ENCODE measurements around the gene HELLS.

DNA sequence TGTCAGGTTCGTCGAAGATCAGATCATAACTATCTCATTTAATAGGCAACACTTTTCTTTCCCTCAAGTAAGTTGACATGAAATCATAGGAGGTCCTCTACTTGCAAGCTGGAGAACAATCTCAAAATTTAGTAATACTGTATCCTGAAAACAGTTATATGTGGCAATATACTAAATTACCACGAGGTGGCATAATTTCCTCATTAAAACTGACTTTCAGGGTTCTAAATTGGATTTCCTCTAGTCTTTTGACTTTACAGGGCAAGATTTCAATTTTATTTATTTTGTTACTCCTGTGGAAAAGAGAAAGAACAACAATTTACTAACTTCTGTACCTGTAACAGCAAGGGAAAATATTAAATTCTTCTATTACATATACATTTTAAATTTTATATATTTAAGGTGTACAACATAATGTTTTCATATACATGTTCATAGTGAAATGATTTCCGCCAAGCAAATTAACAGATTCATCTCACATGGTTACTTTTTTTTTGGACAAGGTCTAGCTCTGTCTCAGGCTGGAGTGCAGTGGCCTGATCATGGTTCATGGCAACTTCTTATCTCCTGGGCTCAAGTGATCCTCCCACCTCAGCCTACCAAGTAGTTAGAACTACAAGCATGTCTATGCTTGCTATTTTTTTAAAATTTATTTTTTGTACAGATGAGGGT is 84.6 kb downstream of the HELLS start:
- TF ChIP-seq, protein P1, sequence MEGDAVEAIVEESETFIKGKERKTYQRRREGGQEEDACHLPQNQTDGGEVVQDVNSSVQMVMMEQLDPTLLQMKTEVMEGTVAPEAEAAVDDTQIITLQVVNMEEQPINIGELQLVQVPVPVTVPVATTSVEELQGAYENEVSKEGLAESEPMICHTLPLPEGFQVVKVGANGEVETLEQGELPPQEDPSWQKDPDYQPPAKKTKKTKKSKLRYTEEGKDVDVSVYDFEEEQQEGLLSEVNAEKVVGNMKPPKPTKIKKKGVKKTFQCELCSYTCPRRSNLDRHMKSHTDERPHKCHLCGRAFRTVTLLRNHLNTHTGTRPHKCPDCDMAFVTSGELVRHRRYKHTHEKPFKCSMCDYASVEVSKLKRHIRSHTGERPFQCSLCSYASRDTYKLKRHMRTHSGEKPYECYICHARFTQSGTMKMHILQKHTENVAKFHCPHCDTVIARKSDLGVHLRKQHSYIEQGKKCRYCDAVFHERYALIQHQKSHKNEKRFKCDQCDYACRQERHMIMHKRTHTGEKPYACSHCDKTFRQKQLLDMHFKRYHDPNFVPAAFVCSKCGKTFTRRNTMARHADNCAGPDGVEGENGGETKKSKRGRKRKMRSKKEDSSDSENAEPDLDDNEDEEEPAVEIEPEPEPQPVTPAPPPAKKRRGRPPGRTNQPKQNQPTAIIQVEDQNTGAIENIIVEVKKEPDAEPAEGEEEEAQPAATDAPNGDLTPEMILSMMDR (IDR thresholded peaks at IDR 0.05): no peak
- TF ChIP-seq POLR2A (IDR thresholded peaks at IDR 0.05): no peak
